Measurements from ENCODE around the gene SEZ6.
A peak's percentile ranks its signal among the peaks of the same experiment; 100 is the strongest.

Gene SEZ6

DNA sequence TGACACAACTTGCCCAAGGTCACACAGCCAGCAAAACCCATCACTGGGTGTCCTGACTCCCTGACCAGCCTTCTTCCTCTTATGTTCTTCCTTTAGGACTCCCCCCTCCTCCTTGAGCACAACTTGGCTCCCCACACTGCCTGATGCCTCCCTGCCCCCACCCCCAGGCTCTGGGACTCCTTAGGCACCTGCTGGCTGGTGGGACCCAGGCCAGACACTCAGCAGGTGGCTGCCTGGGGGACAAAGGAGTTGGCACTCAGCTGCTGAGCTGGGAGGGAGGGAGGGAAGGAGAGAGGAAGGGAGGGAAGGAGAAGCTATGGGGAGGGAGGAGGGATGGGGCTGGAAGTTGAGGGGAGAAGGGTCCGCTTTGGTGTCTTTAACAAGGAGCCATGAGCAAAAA lies 8.0 kb downstream of the SEZ6 start:
- DNase-seq = peak; percentile 10

DNA sequence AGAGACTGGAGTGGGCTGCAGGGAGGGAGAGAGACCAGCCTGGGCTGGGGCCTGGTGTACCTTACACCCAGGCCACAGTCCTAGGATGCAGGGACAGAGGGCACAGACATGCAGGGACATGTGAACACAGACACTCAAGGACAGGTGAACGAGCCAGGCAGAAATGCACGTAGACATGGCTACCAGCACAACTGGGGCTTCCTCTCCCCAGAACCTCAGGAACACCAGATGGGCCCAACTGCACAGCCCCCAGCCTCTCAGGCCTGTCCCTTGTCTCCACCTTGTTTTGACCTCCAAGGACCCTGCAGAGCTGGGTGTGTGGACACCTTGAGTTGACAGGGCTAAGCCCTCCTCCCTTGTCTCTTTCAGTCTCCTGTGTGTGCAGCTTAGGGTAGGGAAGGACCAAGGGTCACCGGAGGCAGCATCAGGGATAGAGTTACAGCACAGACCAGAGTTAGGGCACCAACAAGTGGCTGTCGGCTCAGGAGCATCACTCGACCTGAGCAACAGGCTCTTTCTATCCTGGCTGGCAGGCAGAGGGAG lies 9.2 kb downstream of the SEZ6 start:
- DNase-seq = no peak

DNA sequence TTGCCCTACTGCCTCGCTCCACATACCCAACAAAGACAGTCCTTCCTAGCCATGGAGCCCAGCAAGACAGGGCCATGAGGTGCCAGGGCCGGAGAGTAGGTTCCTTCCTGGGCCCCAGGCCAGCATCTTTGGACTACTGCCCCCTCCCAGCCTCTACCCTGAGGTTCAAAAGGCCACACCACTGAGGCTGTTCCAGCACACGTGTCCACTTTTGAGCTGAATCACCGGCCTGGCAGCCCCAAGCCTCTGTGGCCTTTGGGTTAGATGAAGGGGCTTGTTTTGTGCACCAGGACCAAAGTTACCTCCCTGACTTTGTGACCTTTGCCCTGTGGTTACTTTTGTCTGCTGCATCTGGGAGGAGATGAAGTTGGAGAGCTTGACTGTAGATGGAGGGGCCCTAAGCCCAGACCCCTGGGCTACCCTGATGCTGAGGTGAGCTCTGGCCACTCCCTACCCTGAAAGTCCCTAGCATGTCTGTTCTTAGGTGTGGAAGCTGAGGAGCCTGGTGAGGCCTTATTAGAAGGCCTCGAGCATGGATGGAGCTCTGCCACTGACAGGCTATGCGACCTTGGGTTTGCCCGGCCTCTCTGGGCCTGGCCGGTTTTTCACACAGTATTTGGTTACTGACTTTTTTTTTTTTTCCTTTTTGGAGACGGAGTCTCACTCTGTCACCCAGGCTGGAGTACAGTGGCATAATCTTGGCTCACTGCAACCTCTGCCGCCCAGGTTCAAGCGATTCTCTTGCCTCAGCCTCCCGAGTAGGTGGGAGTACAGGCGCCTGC lies 12.0 kb downstream of the SEZ6 start:
- DNase-seq = no peak

DNA sequence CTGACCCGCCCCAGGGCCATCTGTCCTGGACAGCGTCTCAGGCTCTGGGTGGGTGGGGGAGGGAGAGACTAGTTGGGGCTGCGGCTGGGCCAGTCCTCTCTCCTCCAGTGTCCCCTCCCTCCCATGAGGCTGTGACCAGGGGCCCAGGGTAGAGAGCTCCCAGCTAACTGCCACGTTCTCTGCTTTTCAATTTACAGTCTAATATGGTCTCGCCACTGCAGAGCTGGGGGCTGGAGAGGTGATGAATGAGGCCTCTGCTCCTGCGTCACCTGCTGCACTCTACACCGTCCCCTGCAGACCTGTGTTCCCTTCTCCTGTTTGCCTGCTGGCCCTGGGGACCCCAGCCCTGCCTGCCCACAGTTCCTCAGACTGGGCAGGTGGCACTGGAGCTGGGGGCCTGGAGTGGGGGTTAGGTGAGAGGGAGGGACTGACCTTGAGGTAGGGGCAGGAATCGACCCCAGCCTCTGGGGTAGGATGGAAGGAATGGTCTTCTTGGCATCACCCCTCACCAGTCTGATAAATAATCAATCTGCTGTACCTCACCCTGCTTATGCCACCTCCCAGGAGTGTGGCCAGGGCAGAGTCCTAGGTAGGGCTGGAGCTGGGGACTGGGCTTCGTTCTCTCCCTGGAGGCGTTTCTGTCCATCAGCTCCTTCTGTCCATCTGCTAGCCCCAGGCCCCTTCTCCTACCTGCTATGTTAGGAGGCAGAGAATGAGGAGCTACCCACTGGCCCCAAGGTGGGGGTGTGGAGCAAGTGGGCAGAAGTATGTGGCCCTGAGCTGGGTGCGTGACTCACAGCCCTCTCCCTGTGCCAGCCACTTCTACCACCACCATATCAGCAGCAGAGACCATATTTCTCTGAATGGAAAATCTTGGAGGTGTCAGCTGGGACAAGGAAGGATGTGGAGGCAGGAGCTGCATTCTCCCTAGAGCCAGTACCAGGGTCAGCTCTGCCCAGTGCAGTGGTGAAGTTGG lies 12.9 kb downstream of the SEZ6 start:
- DNase-seq = no peak

DNA sequence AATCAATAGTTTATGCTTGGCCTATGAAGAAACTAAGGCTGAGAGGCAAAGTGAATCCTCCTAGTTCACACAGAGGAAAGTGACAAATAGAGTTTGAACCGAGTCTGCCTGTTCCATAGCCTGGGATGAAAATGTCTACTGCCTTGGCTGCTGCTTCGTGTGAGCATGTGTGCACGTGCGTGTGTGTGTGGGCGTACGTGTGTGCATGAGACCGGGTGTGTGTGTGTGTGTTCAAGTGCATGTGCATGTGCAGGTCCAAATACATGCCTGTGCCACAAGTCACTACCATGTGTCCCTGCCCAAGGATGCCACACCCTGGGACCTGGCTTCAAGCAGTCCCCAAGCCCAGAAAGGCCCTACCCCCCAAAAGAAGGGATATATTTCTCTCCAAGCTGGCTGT lies 13.6 kb downstream of the SEZ6 start:
- no peak for DNase-seq

DNA sequence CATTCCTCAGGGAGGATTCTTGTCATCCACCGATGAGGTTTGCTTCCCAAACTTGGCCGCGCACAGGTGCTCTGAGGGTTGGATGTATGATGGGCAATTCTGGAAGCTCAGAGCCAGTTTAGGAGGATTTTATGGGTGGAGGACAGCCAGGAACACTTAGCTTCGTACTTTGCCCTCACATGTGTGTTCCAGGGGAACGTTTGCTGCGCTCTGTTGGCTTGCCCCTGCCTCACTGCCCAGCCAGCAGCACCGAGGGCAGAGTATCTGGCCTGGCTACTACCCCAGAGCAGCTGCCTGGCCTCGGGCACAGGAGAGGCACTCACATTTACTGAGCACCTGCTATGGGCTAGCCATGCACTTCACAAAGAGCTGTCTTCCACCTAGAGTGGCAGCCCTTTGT lies 14.1 kb downstream of the SEZ6 start:
- no peak for DNase-seq

DNA sequence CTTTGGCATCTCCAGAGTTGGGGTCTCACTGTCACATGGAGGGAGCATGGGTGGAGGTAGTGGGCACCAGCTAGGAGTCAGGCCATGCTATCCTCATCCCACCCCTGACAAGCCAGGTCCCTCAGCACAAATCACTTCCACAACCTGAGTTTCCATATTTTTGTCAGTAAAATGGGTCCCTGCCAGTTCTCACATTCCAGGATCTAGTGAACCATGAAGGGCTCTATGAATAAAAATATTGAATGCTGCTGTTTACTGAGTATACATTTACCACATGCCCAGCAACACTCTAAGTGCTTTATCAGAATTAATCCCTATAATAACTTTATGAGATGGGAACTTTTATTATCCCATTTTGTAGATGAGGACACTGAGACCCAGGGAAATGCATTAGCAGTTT lies 16.8 kb downstream of the SEZ6 start:
- no peak for DNase-seq

DNA sequence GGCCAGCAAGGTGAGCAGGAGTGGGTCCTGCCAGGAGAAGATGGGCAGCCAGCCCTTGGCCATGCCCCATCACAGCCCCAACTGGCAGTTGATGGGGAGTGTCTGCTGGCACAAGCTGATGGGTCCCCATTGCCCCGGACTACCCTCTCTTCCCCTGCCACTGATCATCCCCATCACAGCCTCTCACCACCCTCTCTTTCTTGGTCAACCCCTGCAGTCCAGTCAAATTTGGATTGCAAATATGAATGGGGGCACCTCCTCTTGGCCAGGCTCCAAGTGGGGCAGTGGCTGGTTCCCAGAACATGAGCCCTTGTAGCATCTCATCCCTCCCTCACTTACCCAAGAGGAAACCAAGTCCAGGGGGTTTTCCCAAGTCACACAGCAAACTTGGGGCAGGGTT lies 17.4 kb downstream of the SEZ6 start:
- no peak for DNase-seq

DNA sequence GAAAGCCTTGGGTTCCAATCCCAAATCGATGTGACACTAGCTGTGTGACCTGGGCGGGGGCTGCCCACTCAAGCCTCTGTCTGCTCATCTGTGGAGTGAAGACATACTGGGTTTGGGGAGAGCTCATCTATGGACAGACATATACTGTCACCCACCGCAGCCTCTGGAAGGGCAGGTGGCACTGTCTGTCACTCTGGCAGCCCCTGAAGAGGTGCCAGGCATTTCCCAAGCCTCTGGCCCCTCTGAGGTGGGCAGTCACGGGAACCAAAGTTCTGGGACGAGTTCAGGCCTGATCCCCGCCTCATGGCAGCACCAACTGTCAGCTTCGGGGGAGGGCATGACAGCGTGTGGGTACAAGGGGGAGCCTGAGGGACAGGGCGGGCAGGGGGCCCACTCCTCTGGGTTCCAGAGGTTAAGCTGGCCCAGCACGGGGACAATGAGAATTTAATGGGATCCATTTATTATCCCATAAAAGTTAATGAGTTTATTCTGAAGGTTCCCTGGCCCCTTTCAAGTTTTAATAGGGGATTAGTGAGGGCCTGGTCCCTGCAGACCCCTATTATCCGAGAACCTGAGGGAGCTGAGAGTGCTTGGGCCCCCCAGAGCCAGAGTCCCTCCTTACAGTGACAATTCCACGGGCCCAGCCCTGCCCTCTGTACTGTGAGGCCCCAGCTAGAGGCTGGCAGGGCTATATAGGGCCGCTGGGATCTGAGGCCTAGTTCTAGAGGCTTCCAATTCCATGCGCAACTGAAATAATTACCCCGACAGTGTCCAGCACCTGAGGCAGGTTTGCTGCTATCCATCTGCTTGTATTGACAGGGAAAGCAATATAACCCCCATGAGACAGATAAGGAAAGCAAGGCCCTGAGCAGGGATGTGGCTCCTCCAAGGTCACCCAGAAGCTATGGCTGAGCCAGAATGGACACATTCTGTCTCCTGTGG lies 18.8 kb downstream of the SEZ6 start:
- no peak for DNase-seq

DNA sequence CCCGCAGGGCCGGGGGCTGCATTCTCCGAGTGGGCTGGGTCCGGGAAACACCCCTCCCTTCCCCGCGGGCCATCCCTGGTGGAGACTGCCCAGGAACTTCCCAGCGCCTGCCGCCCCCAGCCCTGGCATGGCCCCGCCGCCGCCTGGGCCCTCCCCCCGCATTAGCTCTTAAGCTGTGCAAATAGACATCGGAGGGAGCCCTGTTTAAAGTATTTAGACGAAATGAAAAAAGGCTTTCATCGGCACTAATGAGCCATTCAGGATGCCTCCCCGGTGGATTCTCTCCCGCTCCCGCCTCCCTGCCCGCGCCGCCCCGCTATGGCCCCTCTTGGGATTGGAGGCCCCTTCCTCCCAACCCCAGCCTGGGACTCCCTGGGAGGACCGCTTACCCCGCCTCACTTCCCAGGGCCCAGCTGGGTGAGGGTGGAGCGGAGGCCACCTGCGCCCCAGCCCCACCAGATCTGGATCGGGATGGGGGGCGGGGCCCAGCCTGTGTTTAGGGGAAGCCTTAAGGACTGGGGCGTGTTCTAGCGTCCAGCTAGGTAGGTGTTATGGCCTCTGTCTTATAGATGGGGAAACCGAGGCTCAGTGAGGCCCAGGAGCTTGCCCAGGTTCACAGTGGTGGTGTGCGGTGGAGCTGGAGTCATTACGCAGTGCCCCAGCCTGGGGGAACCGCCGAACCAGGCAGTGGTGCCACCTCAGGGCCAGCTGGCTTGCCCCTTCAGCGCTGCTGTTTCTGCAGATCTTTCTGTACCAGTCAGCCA lies 19.7 kb downstream of the SEZ6 start:
- DNase-seq = no peak

DNA sequence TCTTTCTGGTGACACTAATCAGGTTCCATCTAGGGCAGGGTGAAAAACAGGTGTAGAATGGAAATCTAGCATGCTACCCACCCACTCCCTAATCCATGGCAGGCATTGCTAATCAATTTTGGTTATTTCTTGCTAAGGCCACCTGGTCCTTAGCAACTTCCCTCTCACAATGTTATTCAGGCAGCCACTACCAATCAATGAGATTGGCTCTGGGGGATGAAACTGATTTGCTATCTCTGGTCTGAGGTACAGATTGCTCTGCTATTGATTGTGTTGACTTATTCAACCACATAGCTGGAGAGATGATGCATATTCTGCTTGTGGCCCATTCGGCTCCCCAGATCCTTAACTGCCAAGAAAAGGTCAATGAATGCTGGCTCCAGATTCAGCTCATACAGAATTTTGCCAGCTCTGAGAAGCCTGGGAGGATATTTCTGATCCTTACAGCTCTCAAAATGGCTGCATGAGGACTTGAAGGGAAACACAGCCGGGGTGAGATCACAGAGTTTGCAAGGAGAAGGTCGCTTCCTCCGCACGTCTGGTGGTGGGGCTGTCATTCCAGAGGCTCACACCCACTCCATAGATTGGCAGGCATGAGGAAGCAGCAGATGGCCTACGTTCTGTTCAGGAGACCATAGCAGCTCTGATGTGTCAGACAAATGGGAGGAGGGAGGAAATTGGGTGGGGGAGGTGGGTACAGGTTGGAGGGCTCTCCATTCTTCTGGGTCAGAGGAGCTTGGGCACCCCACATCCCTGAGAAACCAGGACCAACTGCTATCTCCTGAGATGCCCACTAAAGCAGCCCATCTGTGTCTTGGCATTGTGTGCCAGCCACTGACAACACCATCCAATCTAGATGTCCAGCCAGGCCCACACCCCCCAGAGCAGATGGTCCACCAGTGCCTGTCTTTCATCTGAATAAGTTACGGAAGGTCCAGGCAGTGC lies 22.3 kb downstream of the SEZ6 start:
- no peak for DNase-seq

DNA sequence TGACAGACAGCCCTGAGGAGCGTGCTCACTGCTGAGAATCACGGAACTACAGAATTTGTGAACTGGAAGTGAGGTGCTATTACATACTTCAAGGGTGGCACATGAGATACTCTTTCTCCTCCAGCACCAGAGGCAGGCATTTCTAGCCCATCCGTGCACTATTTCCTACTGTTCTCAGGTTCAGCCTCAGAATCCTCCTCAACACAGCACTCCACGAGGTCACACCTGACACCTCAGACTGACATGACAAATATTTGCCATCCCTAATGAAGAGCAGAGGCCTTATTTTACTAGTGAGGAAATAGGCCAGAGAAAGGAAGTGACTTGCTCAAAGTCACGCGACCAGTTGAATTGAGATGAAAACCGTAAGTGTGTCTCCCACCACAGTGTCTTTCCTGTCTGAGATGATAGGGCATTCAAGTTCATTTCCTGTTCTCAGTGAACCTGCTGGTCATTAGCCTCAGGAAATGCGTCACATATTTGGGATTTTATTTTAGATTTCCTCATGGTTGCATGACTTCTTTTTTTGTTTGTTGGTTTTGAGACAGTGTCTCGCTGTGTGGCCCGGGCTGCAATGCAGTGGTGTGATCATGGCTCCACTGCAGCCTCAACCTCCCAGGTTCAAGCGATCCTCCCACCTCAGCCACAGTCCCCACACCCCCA lies 23.6 kb downstream of the SEZ6 start:
- DNase-seq = no peak

DNA sequence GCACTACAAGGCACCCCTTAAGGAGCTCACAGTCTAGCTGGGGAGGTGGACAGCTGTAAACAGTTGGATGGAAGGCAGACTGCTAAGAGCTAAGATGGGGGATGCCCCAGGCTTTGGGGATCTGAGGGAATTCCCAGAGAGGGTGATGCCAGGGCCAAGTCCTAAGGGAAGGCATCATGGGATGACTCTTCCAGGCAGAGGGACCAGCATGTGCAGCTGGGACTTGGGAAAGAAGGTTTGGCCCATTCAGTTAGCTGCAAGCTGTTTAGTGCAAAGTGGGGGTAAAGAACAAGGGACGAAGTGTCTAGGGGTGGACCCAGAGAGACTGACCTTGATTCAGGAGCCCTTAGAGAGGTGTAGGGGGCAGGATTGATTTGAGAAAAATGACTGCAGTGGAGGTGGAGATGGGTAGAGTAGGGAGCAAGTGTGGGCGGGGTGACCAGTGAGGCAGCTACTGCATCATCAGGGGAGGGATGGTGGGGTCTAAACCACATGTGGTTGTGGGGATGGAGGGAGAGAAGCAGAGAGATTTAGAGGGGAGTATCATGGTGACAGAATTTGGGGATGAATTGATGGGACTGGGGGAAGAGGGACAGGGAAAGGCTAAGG lies 27.4 kb downstream of the SEZ6 start:
- DNase-seq = no peak

DNA sequence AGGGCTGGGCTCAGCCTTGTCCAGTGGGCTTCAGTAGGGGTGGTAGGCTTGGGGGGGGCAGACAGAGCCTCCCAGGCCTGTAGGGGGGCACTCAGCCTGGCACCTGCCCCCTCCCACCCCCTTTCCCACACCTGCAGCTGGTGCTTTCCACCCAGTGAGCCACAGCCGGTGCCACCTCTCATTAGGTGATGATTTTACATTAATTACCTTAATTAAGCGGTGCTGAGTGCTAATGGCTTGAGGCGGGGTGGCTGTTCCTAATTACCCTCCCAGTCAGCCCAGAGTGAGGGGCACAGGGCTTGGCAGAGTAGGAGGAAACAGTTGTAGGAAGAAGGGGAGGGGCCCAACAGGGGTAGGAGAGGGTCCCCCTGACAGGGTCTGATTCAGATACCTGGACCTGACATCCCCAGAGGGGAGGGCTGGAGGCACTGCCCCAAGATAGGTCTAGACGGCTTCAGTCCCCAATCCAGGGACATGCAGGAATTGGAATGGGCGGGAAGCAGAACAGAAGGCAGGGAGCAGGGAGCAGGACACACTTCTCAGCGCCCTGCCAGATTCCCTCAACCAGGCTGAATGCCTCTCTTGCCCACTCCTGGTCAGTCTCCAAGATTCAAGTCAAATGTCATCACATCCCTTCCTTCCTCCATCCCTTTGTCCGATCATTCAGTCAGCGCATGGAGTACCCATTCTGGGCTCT lies 28.0 kb downstream of the SEZ6 start:
- no peak for DNase-seq

DNA sequence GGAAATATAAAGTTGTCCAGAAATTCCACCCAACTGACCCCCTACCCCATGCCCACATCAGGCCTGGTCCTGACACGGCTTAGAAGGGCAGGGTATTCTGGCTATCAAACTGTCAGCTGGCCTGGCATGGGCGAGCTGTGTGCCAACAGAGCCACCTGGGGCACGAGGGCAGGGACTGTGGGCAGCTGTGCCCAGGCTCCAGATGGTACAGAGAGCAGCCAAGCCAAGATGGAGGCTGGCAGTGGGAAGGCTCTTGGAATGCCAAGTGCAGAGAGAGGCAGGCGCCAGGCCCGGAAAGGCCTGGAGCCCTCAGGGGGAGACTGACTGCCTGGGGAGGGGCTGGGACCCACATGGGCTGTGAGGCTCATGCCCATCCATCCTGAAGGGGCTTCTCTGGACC lies 30.2 kb downstream of the SEZ6 start:
- DNase-seq = no peak

DNA sequence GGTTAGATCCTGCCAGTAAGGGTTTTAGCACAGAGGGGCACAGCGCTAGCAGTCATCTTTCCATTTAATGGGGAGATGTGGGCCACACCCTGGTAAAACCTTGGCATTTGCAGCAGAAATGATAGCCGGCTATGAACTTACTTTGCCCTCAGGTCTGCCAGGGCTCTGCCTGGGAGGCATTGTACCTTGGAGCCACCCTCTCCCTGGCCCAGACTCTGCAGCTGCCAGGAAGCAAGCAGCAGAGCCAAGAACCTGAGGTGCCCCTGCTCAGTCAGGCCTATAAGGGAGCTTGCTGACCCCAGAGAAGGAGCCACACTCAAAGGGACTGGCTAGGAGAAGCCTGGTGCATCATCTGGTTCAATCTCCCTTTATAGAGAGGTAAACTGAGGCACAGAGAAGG lies 30.8 kb downstream of the SEZ6 start:
- no peak for DNase-seq

DNA sequence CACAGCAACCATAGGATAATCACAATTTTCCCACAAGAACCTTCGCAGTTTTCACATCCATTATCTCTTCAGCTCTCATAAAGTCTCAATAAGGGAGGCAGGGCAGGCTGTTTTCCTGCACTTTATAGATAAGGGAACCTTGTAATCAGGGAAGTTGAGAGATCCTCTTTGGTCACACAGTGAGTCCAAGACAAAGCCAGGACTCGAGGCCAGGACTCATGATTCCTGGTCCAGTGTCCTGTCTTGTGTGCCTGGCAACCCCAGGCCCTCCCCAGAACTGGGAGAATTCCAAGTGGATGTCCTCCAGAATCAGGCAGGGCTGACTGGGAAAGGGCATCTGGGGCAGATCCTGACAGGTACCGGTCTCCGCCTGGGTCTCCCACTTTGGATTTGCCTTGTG lies 31.4 kb downstream of the SEZ6 start:
- no peak for DNase-seq

DNA sequence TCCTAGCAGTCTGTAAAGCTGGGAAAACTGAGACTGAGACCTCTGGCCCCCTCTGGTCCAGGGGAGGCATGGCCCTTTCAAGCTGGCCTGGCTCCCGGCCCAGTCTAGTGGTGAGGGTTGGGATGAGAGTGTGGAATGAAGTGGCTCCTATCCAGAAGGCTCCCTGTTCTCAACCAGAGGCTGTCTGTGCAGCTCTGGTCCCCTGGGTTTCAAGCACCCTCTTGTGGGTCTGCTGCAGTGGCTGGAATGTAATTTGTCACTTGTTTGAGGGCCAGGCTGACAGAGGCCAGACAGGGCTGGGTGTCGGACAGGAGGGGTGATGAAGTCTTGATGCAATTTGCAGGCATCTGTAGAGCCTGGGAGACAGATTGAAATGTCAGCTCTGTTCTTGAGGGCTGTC lies 32.4 kb downstream of the SEZ6 start:
- DNase-seq = no peak

DNA sequence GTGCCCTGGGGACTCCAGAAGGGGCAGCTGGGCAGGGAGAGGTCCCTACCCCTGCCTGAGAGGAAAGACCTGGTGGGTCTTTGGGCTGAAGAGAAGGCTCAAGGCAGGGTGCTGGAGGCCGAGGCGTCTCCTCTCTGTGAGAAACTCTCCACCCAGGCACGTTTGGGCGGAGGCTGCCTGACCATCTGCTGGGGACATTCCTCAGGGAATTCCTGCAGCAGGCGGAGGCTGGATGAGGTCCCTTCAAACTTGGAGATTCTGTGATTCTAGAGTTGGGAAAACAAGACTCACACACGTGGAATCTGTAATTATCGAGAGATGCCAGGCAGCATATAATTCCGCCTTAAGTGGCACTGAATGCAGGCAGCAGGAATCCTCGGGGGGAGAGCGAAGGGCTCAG lies 33.4 kb downstream of the SEZ6 start:
- DNase-seq = no peak
